ENCODE data around the gene ASTL.

The ASTL gene

GRCh38 chr2:96075199-96075771 is 63.0 kb downstream of the ASTL start:
- DNase-seq = no peak

DNA sequence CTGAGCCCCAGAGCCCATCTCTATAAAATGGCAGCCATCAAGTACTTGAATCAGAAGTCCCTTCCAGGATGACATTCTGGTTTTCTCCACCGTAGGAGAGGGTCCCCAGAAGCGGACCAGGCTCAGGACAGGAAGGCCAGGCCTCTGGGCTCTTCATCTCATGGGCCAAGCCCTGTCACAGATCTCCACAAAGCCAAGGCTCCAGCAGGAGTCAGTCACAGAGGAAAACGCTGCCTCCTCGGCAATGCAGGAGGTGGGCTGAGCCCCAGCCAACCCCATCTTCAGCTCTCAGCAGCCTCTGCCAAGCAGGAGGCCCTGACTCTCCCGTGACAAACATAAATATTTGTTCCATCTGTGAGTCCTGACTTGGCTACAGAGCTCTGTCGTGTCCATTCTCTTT is 64.1 kb downstream of the ASTL start:
- no peak for DNase-seq

- no peak for DNase-seq
Observed at GRCh38 chr2:96073170-96073775, 65.0 kb downstream of the ASTL start.

Measured in SHP77 treated with DMSO at 0.1 percent for 48 hours (cell line).